ENCODE data around the gene UNC5B. TPM values are rescaled to one million over a fixed set of nuclear protein-coding genes. Genes with fewer than 3 reads are reported as not detected.

Gene UNC5B
- total RNA-seq, 1 experiment from 2014 or later: 0.34 TPM

GRCh38 chr10:71316056-71316785 lies 103.9 kb downstream of the UNC5B start:
- no peak for DNase-seq (ENCODE audit: low read depth)

- DNase-seq (ENCODE audit: low read depth): no peak
These were observed 104.4 kb downstream of the UNC5B start for GRCh38 chr10:71316786-71317160.

- no peak for DNase-seq (ENCODE audit: low read depth)
These were observed 105.4 kb downstream of the UNC5B start for GRCh38 chr10:71317739-71318138.

- DNase-seq (ENCODE audit: low read depth): peak; percentile 66
These were observed 106.9 kb downstream of the UNC5B start, which contains the start of gene SLC29A3 for GRCh38 chr10:71319042-71319799. Gene SLC29A3 (plus strand): TSS chr10:71319259. CDS start chr10:71319310, 51 bp downstream.

GRCh38 chr10:71319800-71320392 lies 107.5 kb downstream of the UNC5B start:
- no peak for DNase-seq (ENCODE audit: low read depth)

- no peak for DNase-seq (ENCODE audit: low read depth)
These were observed 108.2 kb downstream of the UNC5B start for GRCh38 chr10:71320592-71320991.

- DNase-seq (ENCODE audit: low read depth): no peak
These were observed 109.0 kb downstream of the UNC5B start for GRCh38 chr10:71321386-71321785.

GRCh38 chr10:71323407-71323806 lies 111.0 kb downstream of the UNC5B start:
- DNase-seq (ENCODE audit: low read depth): no peak

- DNase-seq (ENCODE audit: low read depth): no peak
These were observed 112.4 kb downstream of the UNC5B start for GRCh38 chr10:71324743-71325142.

GRCh38 chr10:71325267-71325666 lies 112.9 kb downstream of the UNC5B start:
- no peak for DNase-seq (ENCODE audit: low read depth)

- no peak for DNase-seq (ENCODE audit: low read depth)
These were observed 114.1 kb downstream of the UNC5B start for GRCh38 chr10:71326464-71326881.

GRCh38 chr10:71330789-71331404 lies 118.5 kb downstream of the UNC5B start:
- DNase-seq (ENCODE audit: low read depth): no peak

- no peak for DNase-seq (ENCODE audit: low read depth)
These were observed 119.4 kb downstream of the UNC5B start for GRCh38 chr10:71331736-71332135.

- DNase-seq (ENCODE audit: low read depth): no peak
These were observed 120.1 kb downstream of the UNC5B start for GRCh38 chr10:71332466-71332865.

- DNase-seq (ENCODE audit: low read depth): no peak
These were observed 120.9 kb downstream of the UNC5B start for GRCh38 chr10:71333129-71333887.

- DNase-seq (ENCODE audit: low read depth): no peak
These were observed 121.9 kb downstream of the UNC5B start for GRCh38 chr10:71334221-71334791.

- DNase-seq (ENCODE audit: low read depth): no peak
These were observed 122.9 kb downstream of the UNC5B start for GRCh38 chr10:71335173-71335708.

GRCh38 chr10:71336632-71337031 lies 124.3 kb downstream of the UNC5B start:
- no peak for DNase-seq (ENCODE audit: low read depth)

- DNase-seq (ENCODE audit: low read depth): no peak
These were observed 124.9 kb downstream of the UNC5B start for GRCh38 chr10:71337219-71337701.

GRCh38 chr10:71338728-71339495 lies 126.5 kb downstream of the UNC5B start:
- no peak for DNase-seq (ENCODE audit: low read depth)
